Ovary (tissue), 3 donors: Measurements from ENCODE around the gene CCER1.

Experiments
- POLR2A ChIP-seq: fragments of 450-650 bp; IDR thresholded peaks from one replicate; pipeline ENCODE4 v1.6.1; 2017; ENCODE audit warnings: antibody characterized with exemption, mild to moderate bottlenecking, moderate library complexity
- TF ChIP-seq, protein P1 (sequence below), 3 donors: fragments of 450-650 bp in 2 of 3; fragments of 200-600 bp in 1 of 3; IDR thresholded peaks; one replicate each; pipeline versions ENCODE4 v1.5.1 to v1.8.0; 2016 to 2022; ENCODE audit warnings: antibody characterized with exemption in 3 of 3, mild to moderate bottlenecking in 1 of 3
- donor health status: DM: no; HTN: no; CAD: no.

DNA sequence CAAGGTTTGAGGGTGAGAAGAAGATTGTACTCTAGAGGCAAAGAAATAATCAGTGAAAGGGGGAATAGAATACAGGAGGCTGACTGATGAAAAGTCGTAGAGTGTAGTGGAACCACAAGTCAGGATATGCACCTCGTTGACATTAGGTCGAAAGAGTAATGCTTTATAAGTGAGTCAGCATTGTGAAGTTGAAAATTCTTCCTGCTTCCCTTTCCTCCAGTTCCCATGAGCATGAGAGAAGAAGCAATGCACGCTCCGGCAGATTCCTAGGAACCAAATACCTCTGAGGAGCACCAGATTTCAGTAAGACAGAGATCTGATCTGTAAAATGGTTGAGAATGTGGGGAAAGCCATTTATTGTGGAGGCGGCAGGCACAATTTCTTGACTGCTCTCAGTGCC lies 16.5 kb downstream of the CCER1 start:
- TF ChIP-seq, protein P1, sequence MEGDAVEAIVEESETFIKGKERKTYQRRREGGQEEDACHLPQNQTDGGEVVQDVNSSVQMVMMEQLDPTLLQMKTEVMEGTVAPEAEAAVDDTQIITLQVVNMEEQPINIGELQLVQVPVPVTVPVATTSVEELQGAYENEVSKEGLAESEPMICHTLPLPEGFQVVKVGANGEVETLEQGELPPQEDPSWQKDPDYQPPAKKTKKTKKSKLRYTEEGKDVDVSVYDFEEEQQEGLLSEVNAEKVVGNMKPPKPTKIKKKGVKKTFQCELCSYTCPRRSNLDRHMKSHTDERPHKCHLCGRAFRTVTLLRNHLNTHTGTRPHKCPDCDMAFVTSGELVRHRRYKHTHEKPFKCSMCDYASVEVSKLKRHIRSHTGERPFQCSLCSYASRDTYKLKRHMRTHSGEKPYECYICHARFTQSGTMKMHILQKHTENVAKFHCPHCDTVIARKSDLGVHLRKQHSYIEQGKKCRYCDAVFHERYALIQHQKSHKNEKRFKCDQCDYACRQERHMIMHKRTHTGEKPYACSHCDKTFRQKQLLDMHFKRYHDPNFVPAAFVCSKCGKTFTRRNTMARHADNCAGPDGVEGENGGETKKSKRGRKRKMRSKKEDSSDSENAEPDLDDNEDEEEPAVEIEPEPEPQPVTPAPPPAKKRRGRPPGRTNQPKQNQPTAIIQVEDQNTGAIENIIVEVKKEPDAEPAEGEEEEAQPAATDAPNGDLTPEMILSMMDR (IDR thresholded peaks at IDR 0.05): no peak
- TF ChIP-seq POLR2A: no peak
